Neural progenitor cell (in vitro differentiated cells): Measurements from ENCODE around the gene CLDN1. TPM values are rescaled to one million over a fixed set of nuclear protein-coding genes. Genes with fewer than 3 reads are reported as not detected.

ENCODE experiments used
- DNase-seq: peaks from one replicate; pipeline ENCODE4 v3.0.0-alpha.2; 2016; ENCODE audit warnings: low spot score
- H2AFZ ChIP-seq: fragments of 200-600 bp; sonication (generic); replicated peaks from 2 replicates; pipeline ENCODE4 v1.6.1; 2016; ENCODE audit warnings: antibody characterized with exemption
- H3F3A ChIP-seq: fragments of 200-600 bp; sonication (generic); 2 replicates; pipeline ENCODE4 v1.6.1; 2016; ENCODE audit warnings: antibody characterized with exemption, low read depth
- H3K27ac ChIP-seq: fragments of 200-600 bp; sonication (generic); 2 replicates; pipeline ENCODE4 v1.5.1; 2016; ENCODE audit warnings: mild to moderate bottlenecking
- H3K27me3 ChIP-seq: fragments of 200-600 bp; sonication (generic); 2 replicates; pipeline ENCODE4 v1.6.1; 2016; ENCODE audit warnings: mild to moderate bottlenecking, moderate library complexity
- H3K36me3 ChIP-seq: fragments of 200-600 bp; sonication (generic); 2 replicates; pipeline ENCODE4 v1.5.1; 2016
- H3K4me1 ChIP-seq: fragments of 200-600 bp; sonication (generic); 2 replicates; pipeline ENCODE4 v1.6.1; 2016; ENCODE audit warnings: mixed run types
- H3K4me2 ChIP-seq: fragments of 200-600 bp; sonication (generic); 2 replicates; pipeline ENCODE4 v1.6.1; 2016
- H3K4me3 ChIP-seq: fragments of 200-600 bp; sonication (generic); 2 replicates; pipeline ENCODE4 v1.5.1; 2016
- H3K79me2 ChIP-seq: fragments of 200-600 bp; sonication (generic); 2 replicates; pipeline ENCODE4 v1.6.1; 2016; ENCODE audit warnings: low read depth
- H3K9ac ChIP-seq: fragments of 200-600 bp; sonication (generic); 2 replicates; pipeline ENCODE4 v1.6.1; 2016
- H3K9me3 ChIP-seq: fragments of 200-600 bp; sonication (generic); 2 replicates; pipeline ENCODE4 v1.5.1; 2016; ENCODE audit warnings: low read depth
- H4K20me1 ChIP-seq: fragments of 200-600 bp; sonication (generic); 2 replicates; pipeline ENCODE4 v1.6.1; 2016; ENCODE audit warnings: low read depth
- H3K27ac Mint-ChIP-seq: 3 replicates; pipeline ENCODE4 v1.8.0; 2021; ENCODE audit warnings: mixed read lengths
- H3K27me3 Mint-ChIP-seq: 2 replicates; pipeline ENCODE4 v1.8.0; 2022; ENCODE audit warnings: low read depth, mild to moderate bottlenecking, inconsistent platforms, moderate library complexity, mixed read lengths; ENCODE audit not compliant: insufficient read depth
- H3K36me3 Mint-ChIP-seq: 3 replicates; pipeline ENCODE4 v1.8.0; 2021; ENCODE audit warnings: mixed read lengths
- H3K4me1 Mint-ChIP-seq: 3 replicates; pipeline ENCODE4 v1.8.0; 2021; ENCODE audit warnings: mixed read lengths
- H3K4me3 Mint-ChIP-seq: 3 replicates; pipeline ENCODE4 v1.8.0; 2021; ENCODE audit warnings: mild to moderate bottlenecking, moderate library complexity, mixed read lengths
- H3K9me3 Mint-ChIP-seq: 3 replicates; pipeline ENCODE4 v1.8.0; 2020; ENCODE audit warnings: mixed read lengths
- CTCF ChIP-seq: fragments of 200-600 bp; sonication (generic); IDR thresholded peaks from 2 replicates; pipeline ENCODE4 v1.5.1; 2017; ENCODE audit warnings: antibody characterized with exemption, mild to moderate bottlenecking
- EZH2 ChIP-seq: fragments of 200-600 bp; sonication (generic); IDR thresholded peaks from 2 replicates; pipeline ENCODE4 v1.6.1; 2017; ENCODE audit warnings: antibody characterized with exemption, mild to moderate bottlenecking, moderate library complexity
- EZH2phosphoT487 ChIP-seq: fragments of 200-600 bp; sonication (generic); IDR thresholded peaks from 2 replicates; pipeline ENCODE4 v1.6.1; 2017; ENCODE audit warnings: antibody characterized with exemption
- total RNA-seq: library from RNA; depleted of rRNA; stranded (reverse); fragments of >200 nt; gene quantifications from 2 replicates; pipeline ENCODE4 v1.2.3, GENCODE V29; 2015; ENCODE audit warnings: low replicate concordance

Gene CLDN1
- total RNA-seq, 1 donor from 2014 or later = 0.24 TPM

GRCh38 chr3:190307164-190307545, 15.1 kb downstream of the CLDN1 start:
- Histone ChIP-seq H2AFZ (no peak overlapping the region), H3K4me2 (no peak overlapping the region), H4K20me1 (no peaks in the 10 kb centered on the region), H3F3A (no peaks in the 10 kb centered on the region), H3K4me3 (no peak overlapping the region), H3K36me3 (no peaks in the 10 kb centered on the region), H3K9ac (no peak overlapping the region), H3K9me3 (no peaks in the 10 kb centered on the region), H3K4me1 (no peaks in the 10 kb centered on the region), H3K27ac (no peak overlapping the region), H3K27me3 (no peaks in the 10 kb centered on the region), H3K79me2 (no peaks in the 10 kb centered on the region)
- H3K4me3 Mint-ChIP-seq = no peak overlapping the region
- peaks cover 5% of the 10 kb centered on the region for H3K36me3 Mint-ChIP-seq
- H3K27ac Mint-ChIP-seq = no peak overlapping the region
- peaks cover 5% of the 10 kb centered on the region for H3K4me1 Mint-ChIP-seq
- no peak for TF ChIP-seq EZH2
- TF ChIP-seq EZH2phosphoT487 = no peak
- no peak for DNase-seq
- no peaks in the 10 kb centered on the region for H3K27me3 Mint-ChIP-seq
- H3K9me3 Mint-ChIP-seq = no peaks in the 10 kb centered on the region

GRCh38 chr3:190306513-190307163, 15.6 kb downstream of the CLDN1 start:
- H3K9me3 ChIP-seq = no peaks in the 10 kb centered on the region
- no peaks in the 10 kb centered on the region for H3K27me3 ChIP-seq
- no peaks in the 10 kb centered on the region for H3K4me1 ChIP-seq
- no peaks in the 10 kb centered on the region for H4K20me1 ChIP-seq
- Mint-ChIP-seq H3K27me3 (no peaks in the 10 kb centered on the region), H3K36me3 (peaks cover 5% of the 10 kb centered on the region), H3K9me3 (no peaks in the 10 kb centered on the region), H3K4me1 (peaks cover 5% of the 10 kb centered on the region), H3K27ac (no peak overlapping the region), H3K4me3 (no peak overlapping the region)
- TF ChIP-seq EZH2phosphoT487 (no peak), EZH2 (no peak), CTCF (no peak)
- no peak overlapping the region for H2AFZ ChIP-seq
- H3K4me2 ChIP-seq = no peak overlapping the region
- no peaks in the 10 kb centered on the region for H3K36me3 ChIP-seq
- no peak overlapping the region for H3K9ac ChIP-seq
- H3F3A ChIP-seq = no peaks in the 10 kb centered on the region
- H3K79me2 ChIP-seq = no peaks in the 10 kb centered on the region
- no peak overlapping the region for H3K27ac ChIP-seq
- no peak for DNase-seq
- no peak overlapping the region for H3K4me3 ChIP-seq

- Histone ChIP-seq H3K9ac (no peak overlapping the region), H3K4me1 (no peaks in the 10 kb centered on the region), H2AFZ (no peak overlapping the region), H3K36me3 (no peaks in the 10 kb centered on the region), H3K27ac (no peak overlapping the region), H4K20me1 (no peaks in the 10 kb centered on the region), H3K9me3 (no peaks in the 10 kb centered on the region), H3K4me2 (no peak overlapping the region), H3K27me3 (no peaks in the 10 kb centered on the region), H3K4me3 (no peak overlapping the region), H3F3A (no peaks in the 10 kb centered on the region), H3K79me2 (no peaks in the 10 kb centered on the region)
- no peaks in the 10 kb centered on the region for H3K9me3 Mint-ChIP-seq
- peaks cover 5% of the 10 kb centered on the region for H3K4me1 Mint-ChIP-seq
- no peak overlapping the region for H3K4me3 Mint-ChIP-seq
- no peak for DNase-seq
- H3K27ac Mint-ChIP-seq = no peak overlapping the region
- no peak for TF ChIP-seq CTCF
- no peak for TF ChIP-seq EZH2
- TF ChIP-seq EZH2phosphoT487 = no peak
- H3K27me3 Mint-ChIP-seq = no peaks in the 10 kb centered on the region
- peaks cover 5% of the 10 kb centered on the region for H3K36me3 Mint-ChIP-seq
These were observed 16.2 kb downstream of the CLDN1 start for GRCh38 chr3:190306026-190306425.

- no peaks in the 10 kb centered on the region for H3K9me3 Mint-ChIP-seq
These were observed 16.8 kb downstream of the CLDN1 start for GRCh38 chr3:190305406-190305805.

More at GRCh38 chr3:190305406-190305805, 16.8 kb downstream of the CLDN1 start:
- Histone ChIP-seq H3K36me3 (no peaks in the 10 kb centered on the region), H3K9ac (no peak overlapping the region), H3K79me2 (no peaks in the 10 kb centered on the region), H3K9me3 (no peaks in the 10 kb centered on the region), H3K27ac (no peak overlapping the region), H3K4me3 (no peak overlapping the region), H3K27me3 (no peaks in the 10 kb centered on the region), H3F3A (no peaks in the 10 kb centered on the region), H2AFZ (no peak overlapping the region), H3K4me2 (no peak overlapping the region), H3K4me1 (no peaks in the 10 kb centered on the region), H4K20me1 (no peaks in the 10 kb centered on the region)
- Mint-ChIP-seq H3K27me3 (no peaks in the 10 kb centered on the region), H3K27ac (no peak overlapping the region), H3K36me3 (peaks cover 5% of the 10 kb centered on the region), H3K4me1 (peaks cover 5% of the 10 kb centered on the region), H3K4me3 (no peak overlapping the region)
- TF ChIP-seq CTCF (no peak), EZH2 (no peak), EZH2phosphoT487 (no peak)
- DNase-seq = no peak
